Measurements from ENCODE around the gene ANKRD33B.

- TF ChIP-seq CTCF (IDR thresholded peaks at IDR 0.05) (no peak), POLR2A (IDR thresholded peaks at IDR 0.05) (no peak), POLR2AphosphoS5 (IDR thresholded peaks at IDR 0.05; ENCODE audit: insufficient read depth in 1 of 2, low read depth in 1 of 2) (no peak)
These were observed 24.2 kb upstream of the ANKRD33B start for GRCh38 chr5:10539687-10539998.

All from vagina (tissue), 2 donors.